ENCODE results near the gene ZC3H14. TPM values are rescaled to one million over a fixed set of nuclear protein-coding genes. Genes with fewer than 3 reads are reported as not detected.

The ZC3H14 gene
- total RNA-seq, 1 donor from 2014 or later = 85.0 TPM

- Mint-ChIP-seq H3K36me3 (peaks cover 38% of the 10 kb centered on the region), H3K27me3 (ENCODE audit: low read depth) (no peaks in the 10 kb centered on the region), H3K27ac (peak overlapping the region; percentile 45), H3K4me3 (no peak overlapping the region), H3K4me1 (peaks cover 4% of the 10 kb centered on the region), H3K9me3 (no peaks in the 10 kb centered on the region)
- TF ChIP-seq, protein P1, sequence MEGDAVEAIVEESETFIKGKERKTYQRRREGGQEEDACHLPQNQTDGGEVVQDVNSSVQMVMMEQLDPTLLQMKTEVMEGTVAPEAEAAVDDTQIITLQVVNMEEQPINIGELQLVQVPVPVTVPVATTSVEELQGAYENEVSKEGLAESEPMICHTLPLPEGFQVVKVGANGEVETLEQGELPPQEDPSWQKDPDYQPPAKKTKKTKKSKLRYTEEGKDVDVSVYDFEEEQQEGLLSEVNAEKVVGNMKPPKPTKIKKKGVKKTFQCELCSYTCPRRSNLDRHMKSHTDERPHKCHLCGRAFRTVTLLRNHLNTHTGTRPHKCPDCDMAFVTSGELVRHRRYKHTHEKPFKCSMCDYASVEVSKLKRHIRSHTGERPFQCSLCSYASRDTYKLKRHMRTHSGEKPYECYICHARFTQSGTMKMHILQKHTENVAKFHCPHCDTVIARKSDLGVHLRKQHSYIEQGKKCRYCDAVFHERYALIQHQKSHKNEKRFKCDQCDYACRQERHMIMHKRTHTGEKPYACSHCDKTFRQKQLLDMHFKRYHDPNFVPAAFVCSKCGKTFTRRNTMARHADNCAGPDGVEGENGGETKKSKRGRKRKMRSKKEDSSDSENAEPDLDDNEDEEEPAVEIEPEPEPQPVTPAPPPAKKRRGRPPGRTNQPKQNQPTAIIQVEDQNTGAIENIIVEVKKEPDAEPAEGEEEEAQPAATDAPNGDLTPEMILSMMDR (IDR thresholded peaks at IDR 0.05; ENCODE audit: unreplicated experiment) = no peak
- DNase-seq (ENCODE audit: low spot score in 2 of 2, unreplicated experiment in 2 of 2) = no peak
Measured at GRCh38 chr14:88612981-88613380, 50.1 kb downstream of the ZC3H14 start.

DNA sequence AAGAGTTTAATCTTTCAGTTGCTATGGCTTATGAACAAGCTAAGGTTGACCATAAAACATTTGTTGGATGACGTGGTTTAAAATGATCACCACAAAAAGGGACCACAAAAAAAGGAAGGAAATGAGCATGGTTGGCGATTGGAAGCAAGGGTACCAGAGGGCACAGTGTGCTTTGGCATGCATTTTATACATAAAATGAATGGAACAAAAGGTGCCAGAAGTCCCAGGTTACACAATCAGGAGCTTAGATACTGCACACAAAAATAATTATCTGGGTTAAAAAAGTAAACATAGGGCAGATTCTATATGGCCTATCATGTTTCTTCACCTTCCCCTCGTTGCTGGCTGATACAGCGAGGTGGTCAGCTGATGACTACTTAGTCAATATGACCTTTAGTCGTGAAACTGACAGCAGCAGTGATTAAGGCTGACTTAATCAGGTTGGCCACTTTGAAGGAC is 50.7 kb downstream of the ZC3H14 start:
- DNase-seq (ENCODE audit: low spot score in 2 of 2, unreplicated experiment in 2 of 2) = no peak
- Mint-ChIP-seq H3K9me3 (no peaks in the 10 kb centered on the region), H3K36me3 (peaks cover 32% of the 10 kb centered on the region), H3K27me3 (ENCODE audit: low read depth) (no peaks in the 10 kb centered on the region), H3K27ac (peak overlapping the region; percentile 37), H3K4me3 (no peak overlapping the region), H3K4me1 (peaks cover 10% of the 10 kb centered on the region)
- TF ChIP-seq, protein P1 (IDR thresholded peaks at IDR 0.05; ENCODE audit: unreplicated experiment) = no peak

GRCh38 chr14:88614218-88614907 is 51.5 kb downstream of the ZC3H14 start:
- H3K27me3 Mint-ChIP-seq (ENCODE audit: low read depth) = no peaks in the 10 kb centered on the region
- TF ChIP-seq, protein P1 (IDR thresholded peaks at IDR 0.05; ENCODE audit: unreplicated experiment) = no peak
- H3K36me3 Mint-ChIP-seq = peaks cover 27% of the 10 kb centered on the region
- no peak for DNase-seq (ENCODE audit: low spot score in 2 of 2, unreplicated experiment in 2 of 2)
- peaks cover 11% of the 10 kb centered on the region for H3K4me1 Mint-ChIP-seq
- H3K9me3 Mint-ChIP-seq = no peaks in the 10 kb centered on the region
- peak overlapping the region; percentile 6 for H3K27ac Mint-ChIP-seq
- H3K4me3 Mint-ChIP-seq = no peak overlapping the region

GRCh38 chr14:88616697-88617096 is 53.9 kb downstream of the ZC3H14 start:
- Mint-ChIP-seq H3K27me3 (ENCODE audit: low read depth) (no peaks in the 10 kb centered on the region), H3K36me3 (peaks cover 9% of the 10 kb centered on the region), H3K9me3 (no peaks in the 10 kb centered on the region), H3K4me1 (peaks cover 14% of the 10 kb centered on the region), H3K4me3 (no peak overlapping the region), H3K27ac (no peak overlapping the region)
- DNase-seq (ENCODE audit: low spot score in 2 of 2, unreplicated experiment in 2 of 2) = no peak
- TF ChIP-seq, protein P1 (IDR thresholded peaks at IDR 0.05; ENCODE audit: unreplicated experiment) = no peak

DNA sequence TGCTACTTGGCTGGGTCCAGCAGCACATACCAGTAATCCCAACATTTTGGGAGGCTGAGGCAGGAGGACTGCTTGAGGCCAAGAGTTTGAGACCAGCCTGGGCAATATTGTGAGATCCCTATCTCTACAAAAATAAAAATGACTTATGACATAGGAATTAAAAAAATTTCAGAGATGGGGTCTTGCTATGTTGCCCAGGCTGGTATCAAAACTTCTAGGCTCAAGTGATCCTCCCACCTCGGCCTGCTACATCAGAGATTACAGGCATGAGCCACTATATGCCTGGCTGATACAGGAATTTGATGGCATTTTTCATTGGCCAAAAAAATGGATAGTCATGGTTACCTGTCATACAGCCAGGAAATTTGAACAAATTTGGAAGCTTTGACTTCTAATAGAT is 54.6 kb downstream of the ZC3H14 start:
- no peak overlapping the region for H3K4me3 Mint-ChIP-seq
- H3K36me3 Mint-ChIP-seq = peaks cover 8% of the 10 kb centered on the region
- TF ChIP-seq, protein P1 (IDR thresholded peaks at IDR 0.05; ENCODE audit: unreplicated experiment) = no peak
- H3K4me1 Mint-ChIP-seq = peaks cover 14% of the 10 kb centered on the region
- DNase-seq (ENCODE audit: low spot score in 2 of 2, unreplicated experiment in 2 of 2) = no peak
- H3K27ac Mint-ChIP-seq = no peak overlapping the region
- H3K27me3 Mint-ChIP-seq (ENCODE audit: low read depth) = no peaks in the 10 kb centered on the region
- H3K9me3 Mint-ChIP-seq = no peaks in the 10 kb centered on the region
